Measurements from ENCODE around the gene TYRP1.

The TYRP1 gene

DNA sequence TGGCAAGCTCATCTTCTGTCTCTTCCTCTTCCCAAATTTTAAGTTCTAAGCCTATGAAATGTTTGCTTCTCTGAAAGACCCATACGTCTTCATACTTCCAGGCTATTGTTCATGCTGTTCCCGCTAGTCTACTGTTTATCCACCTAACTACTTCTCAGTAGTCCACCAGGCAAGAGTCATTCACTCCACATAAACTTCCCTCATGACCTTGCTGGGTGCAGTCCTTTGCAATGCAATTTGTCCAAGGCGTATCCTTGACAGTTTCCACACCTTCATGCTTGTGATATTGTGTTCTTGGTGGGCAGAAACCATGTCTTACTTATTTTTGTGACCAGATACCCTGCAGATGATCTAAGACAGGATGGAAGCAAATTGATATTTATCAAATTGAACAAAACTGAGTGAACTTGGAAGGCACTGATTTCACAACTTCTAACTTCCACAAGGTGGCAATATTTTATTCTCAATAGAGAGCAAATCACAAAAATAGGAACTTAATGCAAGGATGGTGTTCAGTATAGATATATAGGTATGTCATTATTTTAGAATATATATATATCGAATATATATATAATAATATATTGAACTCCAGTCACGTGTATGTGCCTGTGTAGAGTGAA is 30.3 kb downstream of the TYRP1 start:
- no peak for DNase-seq
- in situ Hi-C loops (cut with MboI; ENCODE audit: low pct_unique_long_range_greater_than_20kb, low sequenced_read_pairs): no loop called here

- in situ Hi-C loops (cut with MboI; ENCODE audit: low pct_unique_long_range_greater_than_20kb, low sequenced_read_pairs): no loop called here
- no peak for DNase-seq
Observed at GRCh38 chr9:12726795-12727194, 33.6 kb downstream of the TYRP1 start.

DNA sequence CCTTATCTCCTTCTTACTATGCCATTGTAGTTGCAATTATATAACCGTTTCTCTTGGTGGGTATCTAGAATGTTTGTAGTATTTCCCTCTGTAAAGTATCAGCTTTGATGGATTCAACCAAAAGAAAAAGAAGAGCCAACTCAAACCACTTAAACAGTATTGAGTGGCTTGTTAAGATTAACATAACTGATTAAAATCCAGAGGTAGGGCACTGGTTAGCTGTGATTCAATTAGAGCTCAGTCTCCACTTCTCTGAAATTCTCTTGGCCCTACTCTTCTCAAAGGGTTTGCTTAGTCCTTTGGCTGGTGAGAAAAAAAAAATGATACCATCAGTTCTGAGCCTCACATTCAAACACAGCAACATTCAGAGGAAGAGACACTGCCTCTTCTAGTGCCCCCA is 37.0 kb downstream of the TYRP1 start:
- in situ Hi-C loops (cut with MboI; ENCODE audit: low pct_unique_long_range_greater_than_20kb, low sequenced_read_pairs): no loop called here
- DNase-seq: no peak

DNA sequence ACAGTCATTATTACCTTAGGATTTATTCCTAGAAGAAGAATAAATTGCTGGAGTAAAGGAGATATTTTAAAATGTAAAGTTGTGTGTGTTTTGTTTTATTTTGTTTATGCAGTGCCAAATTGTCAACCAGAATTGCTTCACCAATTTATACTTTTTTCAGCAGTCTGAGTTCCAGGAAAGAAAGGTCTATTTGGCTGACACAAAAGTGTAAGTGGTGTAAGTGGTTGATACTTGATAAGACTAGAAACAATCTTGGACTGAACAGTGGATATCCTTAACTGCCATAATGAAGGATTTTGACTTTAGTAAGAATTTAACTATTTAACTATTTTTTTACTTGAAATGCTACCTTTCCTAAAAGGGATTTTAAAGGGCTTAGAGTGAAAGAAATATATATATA is 37.7 kb downstream of the TYRP1 start:
- in situ Hi-C loops (cut with MboI; ENCODE audit: low pct_unique_long_range_greater_than_20kb, low sequenced_read_pairs): no loop called here
- no peak for DNase-seq

- in situ Hi-C loops (cut with MboI; ENCODE audit: low pct_unique_long_range_greater_than_20kb, low sequenced_read_pairs): no loop called here
- DNase-seq: no peak
Observed at GRCh38 chr9:12732971-12733370, 39.8 kb downstream of the TYRP1 start.

GRCh38 chr9:12735665-12736064 is 42.5 kb downstream of the TYRP1 start:
- in situ Hi-C loops (cut with MboI; ENCODE audit: low pct_unique_long_range_greater_than_20kb, low sequenced_read_pairs): no loop called here

GRCh38 chr9:12737871-12738270 is 44.7 kb downstream of the TYRP1 start:
- DNase-seq: no peak
- in situ Hi-C loops (cut with MboI; ENCODE audit: low pct_unique_long_range_greater_than_20kb, low sequenced_read_pairs): no loop called here

More at GRCh38 chr9:12735665-12736064, 42.5 kb downstream of the TYRP1 start:
- DNase-seq: no peak

DNA sequence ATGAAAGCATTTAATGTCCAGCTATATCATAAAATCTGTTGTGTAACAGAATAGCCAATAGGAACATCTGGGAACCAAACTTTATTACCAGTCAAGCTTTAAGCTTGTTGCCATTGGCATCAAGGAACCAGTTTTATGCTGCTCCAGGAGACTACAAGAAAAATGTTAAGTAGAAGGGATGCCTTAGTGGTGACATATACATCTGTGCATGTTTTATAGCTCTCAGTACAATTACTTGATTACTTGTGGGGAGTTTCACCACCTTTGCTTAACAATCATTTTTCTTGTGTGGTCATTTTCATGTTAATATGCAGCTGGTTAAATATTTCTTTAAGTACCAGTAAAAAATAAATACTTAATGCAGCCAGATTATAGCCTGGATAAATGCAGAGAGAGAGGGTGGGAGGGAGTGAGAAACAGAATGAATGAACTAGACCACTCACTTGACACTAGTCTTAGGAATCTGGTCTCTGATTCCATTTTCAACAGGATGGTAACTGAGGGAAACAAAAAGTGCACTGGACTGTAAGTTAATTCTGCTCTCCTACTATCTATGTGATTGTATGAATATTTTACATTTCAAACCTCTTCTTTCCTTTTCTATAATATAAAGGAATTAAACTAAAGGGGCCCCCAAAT is 45.9 kb downstream of the TYRP1 start:
- in situ Hi-C loops (cut with MboI; ENCODE audit: low pct_unique_long_range_greater_than_20kb, low sequenced_read_pairs): no loop called here
- DNase-seq: no peak

GRCh38 chr9:12740845-12741244 is 47.7 kb downstream of the TYRP1 start:
- in situ Hi-C loops (cut with MboI; ENCODE audit: low pct_unique_long_range_greater_than_20kb, low sequenced_read_pairs): no loop called here
- no peak for DNase-seq

DNA sequence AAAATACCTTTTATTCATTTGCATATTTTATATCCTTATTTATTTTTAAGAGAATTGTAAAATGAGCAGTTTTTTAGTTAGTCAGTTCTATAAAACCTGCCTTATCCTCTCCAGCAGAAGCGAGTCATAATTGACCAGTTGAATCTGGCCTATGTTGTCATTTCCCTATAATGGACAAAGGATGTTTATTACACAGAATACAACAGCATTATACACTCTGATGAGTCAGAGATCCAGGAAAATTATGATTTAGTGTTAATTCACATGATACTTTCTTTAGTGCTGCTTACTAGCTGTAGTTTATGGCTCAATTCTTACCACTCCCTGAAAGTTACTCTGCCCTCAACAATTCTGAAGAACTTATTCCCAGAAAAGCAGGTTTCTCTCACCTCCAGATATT is 54.8 kb downstream of the TYRP1 start:
- DNase-seq: no peak
- in situ Hi-C loops (cut with MboI; ENCODE audit: low pct_unique_long_range_greater_than_20kb, low sequenced_read_pairs): no loop called here

DNA sequence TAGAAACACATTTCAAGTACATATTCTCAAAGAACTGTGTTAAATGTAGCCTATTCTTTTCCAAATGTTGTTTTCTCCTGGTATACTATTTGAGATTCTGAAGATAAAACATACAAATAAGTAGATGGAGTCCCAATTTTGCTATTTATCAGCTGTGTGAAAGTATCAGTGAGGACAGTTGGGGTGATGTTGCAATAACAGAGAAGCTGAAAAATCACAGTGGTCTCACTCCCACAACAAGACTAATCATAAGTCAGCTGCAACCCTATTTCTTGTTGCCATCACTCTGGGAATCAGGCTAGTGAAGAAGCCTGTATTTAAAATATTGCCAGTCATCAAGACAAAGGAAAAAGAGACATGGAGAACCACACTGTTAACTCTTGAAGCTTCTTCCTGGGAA is 55.8 kb downstream of the TYRP1 start:
- in situ Hi-C loops (cut with MboI; ENCODE audit: low pct_unique_long_range_greater_than_20kb, low sequenced_read_pairs): no loop called here
- DNase-seq: no peak

GRCh38 chr9:12753931-12754330 is 60.7 kb downstream of the TYRP1 start:
- no peak for DNase-seq
- in situ Hi-C loops (cut with MboI; ENCODE audit: low pct_unique_long_range_greater_than_20kb, low sequenced_read_pairs): no loop called here

DNA sequence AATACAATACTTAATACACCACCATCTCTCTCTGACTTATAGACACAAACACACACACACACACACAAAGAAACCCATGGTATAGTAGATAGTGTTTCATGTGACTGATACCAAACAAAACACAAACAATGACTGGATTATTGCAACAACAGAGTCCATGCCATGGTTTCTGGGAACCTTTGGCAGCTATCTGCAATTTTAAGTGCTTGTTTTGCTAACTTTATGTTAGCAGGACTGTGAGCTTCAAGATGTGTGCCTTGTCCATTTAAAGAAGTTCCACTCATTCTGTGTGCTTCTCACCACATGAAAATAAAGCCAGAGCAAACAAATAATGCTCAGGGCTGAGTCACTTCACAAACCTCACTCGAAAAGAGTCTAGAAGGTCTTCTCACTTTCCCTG is 66.6 kb downstream of the TYRP1 start:
- no peak for DNase-seq

More for the DNA sequence above, 66.6 kb downstream of the TYRP1 start:
- in situ Hi-C loops (cut with MboI; ENCODE audit: low pct_unique_long_range_greater_than_20kb, low sequenced_read_pairs): no loop called here

Data from KBM-7 (cell line).